SK-N-SH (cell line): ENCODE measurements around the gene FRK. TPM values are rescaled to one million over a fixed set of nuclear protein-coding genes. Genes with fewer than 3 reads are reported as not detected.

Experiments
- CTCF ChIA-PET: fragments of 300-600, 350-600 bp; formaldehyde crosslinking; extraction: SDS; loops from one replicate; lab custom pipeline; 2021; lab: Yijun Ruan, JAX
- POLR2A ChIA-PET: fragments of 350-600 bp; sonication (Branson Sonifier 250); formaldehyde crosslinking; extraction: SDS; loops from one replicate; lab custom pipeline; 2020; ENCODE audit warnings: antibody characterized with exemption, inconsistent platforms; lab: Yijun Ruan, JAX
- DNase-seq: peaks from one replicate; pipeline ENCODE4 v3.0.0; 2012
- H2AFZ ChIP-seq: fragments of 200-600 bp; sonication (generic); 2 replicates; pipeline ENCODE4 v1.8.1; 2016; ENCODE audit warnings: antibody characterized with exemption, mild to moderate bottlenecking, low read depth
- H3F3A ChIP-seq: fragments of 200-600 bp; sonication (generic); replicated peaks from 2 replicates; pipeline ENCODE3; 2016; ENCODE audit warnings: antibody characterized with exemption, mild to moderate bottlenecking; ENCODE audit not compliant: insufficient read depth
- H3K27ac ChIP-seq, 2 experiments: fragments of 200-500 bp in 1 of 2; fragments of 200-600 bp in 1 of 2; sonication (Bioruptor generic) in 1 of 2; sonication (generic), shearing (Covaris generic) in 1 of 2; 2 replicates each; pipeline versions ENCODE4 v1.5.1 to v1.6.1; 2014 to 2016; ENCODE audit warnings: low read depth in 2 of 2, inconsistent platforms in 1 of 2, low read length in 1 of 2, mild to moderate bottlenecking in 1 of 2, mixed read lengths in 1 of 2
- H3K27me3 ChIP-seq: fragments of 200-600 bp; sonication (generic), shearing (Covaris generic); 2 replicates; pipeline ENCODE4 v1.6.1; 2016; ENCODE audit warnings: mixed run types; ENCODE audit not compliant: insufficient read depth
- H3K36me3 ChIP-seq, 2 experiments: fragments of 200-500 bp in 1 of 2; fragments of 200-600 bp in 1 of 2; sonication (Bioruptor generic) in 1 of 2; sonication (generic) in 1 of 2; replicated peaks in 1 of 2; 2 replicates each; pipeline versions ENCODE3 to v1.5.1; 2014 to 2016; ENCODE audit warnings: low read length in 1 of 2, mild to moderate bottlenecking in 1 of 2; ENCODE audit not compliant: insufficient read depth in 2 of 2, control insufficient read depth in 1 of 2
- H3K4me1 ChIP-seq, 2 experiments: fragments of 200-500 bp in 1 of 2; fragments of 200-600 bp in 1 of 2; sonication (Bioruptor generic) in 1 of 2; sonication (generic), shearing (Covaris generic) in 1 of 2; 2 replicates each; pipeline versions ENCODE4 v1.5.1 to v1.6.1; 2014 to 2016; ENCODE audit warnings: low read depth in 1 of 2, low read length in 1 of 2, mixed run types in 1 of 2; ENCODE audit not compliant: insufficient read depth in 2 of 2, control insufficient read depth in 1 of 2
- H3K4me2 ChIP-seq: fragments of 200-600 bp; sonication (generic), shearing (Covaris generic); 2 replicates; pipeline ENCODE4 v1.6.1; 2017; ENCODE audit warnings: mixed run types
- H3K4me3 ChIP-seq, 2 experiments: fragments of 200-500 bp in 1 of 2; fragments of 200-600 bp in 1 of 2; sonication (Bioruptor generic) in 1 of 2; sonication (generic), shearing (Covaris generic) in 1 of 2; 2 replicates each; pipeline versions ENCODE4 v1.5.1 to v1.8.1; 2014 to 2016; ENCODE audit warnings: low read depth in 2 of 2, inconsistent platforms in 1 of 2, low read length in 1 of 2, mild to moderate bottlenecking in 1 of 2, mixed read lengths in 1 of 2, moderate library complexity in 1 of 2
- H3K79me2 ChIP-seq: fragments of 200-600 bp; sonication (generic); 2 replicates; pipeline ENCODE4 v1.8.1; 2017; ENCODE audit warnings: mild to moderate bottlenecking; ENCODE audit not compliant: insufficient read depth
- H3K9ac ChIP-seq: fragments of 200-600 bp; sonication (generic); 2 replicates; pipeline ENCODE4 v1.6.1; 2017; ENCODE audit warnings: mixed run types
- H3K9me2 ChIP-seq: fragments of 200-600 bp; sonication (generic); 2 replicates; pipeline ENCODE4 v1.6.1; 2017; ENCODE audit warnings: mixed run types
- H3K9me3 ChIP-seq: fragments of 200-600 bp; sonication (generic); 2 replicates; pipeline ENCODE4 v1.6.1; 2017; ENCODE audit warnings: mixed run types, mild to moderate bottlenecking, moderate library complexity
- H4K20me1 ChIP-seq: fragments of 200-600 bp; sonication (generic); 2 replicates; pipeline ENCODE4 v1.6.1; 2017; ENCODE audit warnings: mild to moderate bottlenecking, mixed run types; ENCODE audit not compliant: insufficient read depth
- ELF1 ChIP-seq: IDR thresholded peaks from 2 replicates; pipeline ENCODE4 v1.4.0; 2012
- EP300 ChIP-seq, 2 experiments: IDR thresholded peaks; 2 replicates each; pipeline versions ENCODE4 v1.4.0 to v1.6.1; 2012; ENCODE audit warnings: borderline replicate concordance in 1 of 2, low read depth in 1 of 2, low read length in 1 of 2
- FOSL2 ChIP-seq: IDR thresholded peaks from 2 replicates; pipeline ENCODE4 v1.4.0; 2012; ENCODE audit warnings: low read depth, mild to moderate bottlenecking, moderate library complexity, borderline replicate concordance
- FOXJ3 ChIP-seq: sonication (generic); formaldehyde crosslinking; IDR thresholded peaks from 2 replicates; pipeline ENCODE4 v1.5.1; 2020; ENCODE audit warnings: mild to moderate bottlenecking, missing genetic modification reagents
- FOXM1 ChIP-seq: IDR thresholded peaks from 2 replicates; pipeline ENCODE4 v1.4.0; 2012; ENCODE audit warnings: low read depth, mild to moderate bottlenecking
- GABPA ChIP-seq: IDR thresholded peaks from 2 replicates; pipeline ENCODE4 v1.4.0; 2012; ENCODE audit warnings: low read depth, mild to moderate bottlenecking
- GATA2 ChIP-seq: sonication (generic); formaldehyde crosslinking; IDR thresholded peaks from 2 replicates; pipeline ENCODE4 v1.5.0; 2020; ENCODE audit warnings: mild to moderate bottlenecking, missing genetic modification reagents
- JUND ChIP-seq: IDR thresholded peaks from 2 replicates; pipeline ENCODE4 v1.4.0; 2012
- MEF2A ChIP-seq: IDR thresholded peaks from 2 replicates; pipeline ENCODE4 v1.4.0; 2012; ENCODE audit warnings: low read depth, borderline replicate concordance
- MXI1 ChIP-seq: IDR thresholded peaks from 2 replicates; pipeline ENCODE4 v1.6.1; 2012; ENCODE audit warnings: mild to moderate bottlenecking, low read depth, low read length, improper control_type of control experiment
- NFIC ChIP-seq: IDR thresholded peaks from 2 replicates; pipeline ENCODE4 v1.4.0; 2012; ENCODE audit warnings: borderline replicate concordance
- PBX3 ChIP-seq: IDR thresholded peaks from 2 replicates; pipeline ENCODE4; 2012
- POLR2AphosphoS5 ChIP-seq: IDR thresholded peaks from 2 replicates; pipeline ENCODE4 v1.6.1; 2012; ENCODE audit warnings: low read depth, low read length
- RCOR1 ChIP-seq: fragments of 150-350 bp; IDR thresholded peaks from 2 replicates; pipeline ENCODE4 v1.6.1; 2017; ENCODE audit warnings: antibody characterized with exemption, low read length
- REST ChIP-seq: IDR thresholded peaks from 2 replicates; pipeline ENCODE4 v1.6.1; 2012; ENCODE audit warnings: mild to moderate bottlenecking, low read depth, low read length, moderate library complexity
- SMC3 ChIP-seq: IDR thresholded peaks from 2 replicates; pipeline ENCODE4 v1.6.1; 2012; ENCODE audit warnings: low read depth, low read length, improper control_type of control experiment
- TEAD4 ChIP-seq: IDR thresholded peaks from 2 replicates; pipeline ENCODE4 v1.4.0; 2012; ENCODE audit warnings: mild to moderate bottlenecking, borderline replicate concordance; ENCODE audit not compliant: insufficient read depth
- YY1 ChIP-seq: IDR thresholded peaks from 2 replicates; pipeline ENCODE4 v1.4.0; 2012; ENCODE audit warnings: low read depth, mild to moderate bottlenecking
- WGBS: methylation state at CpG from one replicate; pipeline ENCODE4 v1.1.6; 2017; ENCODE audit warnings: low lambda C conversion rate; 5-methylcytosine and 5-hydroxymethylcytosine counted together
- polyA plus RNA-seq, 3 experiments: library from polyadenylated mRNA; depleted of rRNA; stranded (reverse); fragments of >200 nt; gene quantifications; 2 replicates each; pipeline ENCODE4 v1.2.3, GENCODE V29; 2012
- TF ChIP-seq, protein P1 (sequence below): fragments of 150-350 bp; IDR thresholded peaks from 2 replicates; pipeline ENCODE4 v1.6.1; 2016; ENCODE audit warnings: mild to moderate bottlenecking, low read depth, low read length

FRK gene
- polyA plus RNA-seq, 1 of the 3 experiments (the other 2 are of a cell fraction): under 0.01 TPM

DNA sequence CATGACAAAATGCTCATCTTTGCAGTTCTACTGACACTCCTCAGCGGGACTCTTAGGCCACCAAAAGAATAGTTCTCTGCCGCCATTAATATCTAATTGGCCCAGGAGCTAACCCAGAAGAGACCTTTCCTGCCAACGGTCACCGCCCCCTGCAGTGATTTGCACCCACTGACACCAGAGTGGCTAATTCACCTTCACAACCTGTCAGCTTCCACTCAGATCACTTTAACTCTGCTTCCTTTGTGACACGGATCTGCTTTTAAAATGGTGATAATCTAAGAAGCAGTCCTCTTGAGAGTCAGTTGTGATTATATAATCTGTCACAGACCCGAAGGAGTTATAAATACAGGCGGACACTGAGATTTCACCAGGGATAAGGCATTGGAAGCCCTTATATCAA is 172.8 kb downstream of the FRK start:
- Histone ChIP-seq H3K27me3 (no peaks in the 10 kb centered on the region), H3K4me3 (no peak overlapping the region), H3K9me3 (no peaks in the 10 kb centered on the region), H3K4me2 (no peak overlapping the region), H2AFZ (no peak overlapping the region), H3K36me3 (no peaks in the 10 kb centered on the region), H3K9me2 (no peaks in the 10 kb centered on the region), H3K79me2 (no peaks in the 10 kb centered on the region), H3K9ac (no peak overlapping the region), H3F3A (no peaks in the 10 kb centered on the region), H3K27ac (no peak overlapping the region), H3K4me1 (no peaks in the 10 kb centered on the region), H4K20me1 (no peaks in the 10 kb centered on the region)
- POLR2A ChIA-PET: no interaction called here
- no peak for DNase-seq
- CTCF ChIA-PET: no interaction called here
- WGBS: 67% methylated on average over 7 of the region's 7 CpGs
- no peak for TF ChIP-seq MXI1
- no peak for TF ChIP-seq EP300 (IDR thresholded peaks at IDR 0.05; ENCODE audit: borderline replicate concordance in 1 of 2, low read depth in 1 of 2, low read length in 1 of 2)
- TF ChIP-seq REST: no peak
- TF ChIP-seq JUND: no peak
- TF ChIP-seq GATA2: no peak
- no peak for TF ChIP-seq FOXM1
- no peak for TF ChIP-seq MEF2A
- TF ChIP-seq PBX3: no peak
- no peak for TF ChIP-seq FOSL2
- TF ChIP-seq FOXJ3 (CRISPR knock-in tag): no peak
- TF ChIP-seq RCOR1: no peak
- TF ChIP-seq NFIC: no peak

GRCh38 chr6:115885636-115886366 is 174.9 kb downstream of the FRK start:
- 59% methylated on average over 4 of the region's 4 CpGs for WGBS
- Histone ChIP-seq H3F3A (no peaks in the 10 kb centered on the region), H3K9me2 (no peaks in the 10 kb centered on the region), H3K27me3 (no peaks in the 10 kb centered on the region), H3K4me2 (no peak overlapping the region), H3K9ac (no peak overlapping the region), H3K79me2 (no peaks in the 10 kb centered on the region), H3K36me3 (no peaks in the 10 kb centered on the region), H3K27ac (no peak overlapping the region), H3K9me3 (no peaks in the 10 kb centered on the region), H3K4me3 (no peak overlapping the region), H2AFZ (no peak overlapping the region), H4K20me1 (no peaks in the 10 kb centered on the region), H3K4me1 (no peaks in the 10 kb centered on the region)
- CTCF ChIA-PET: no interaction called here
- DNase-seq: no peak
- POLR2A ChIA-PET: no interaction called here
- no peak for TF ChIP-seq REST
- TF ChIP-seq ELF1: no peak
- no peak for TF ChIP-seq TEAD4
- TF ChIP-seq POLR2AphosphoS5: no peak
- TF ChIP-seq GABPA: no peak
- TF ChIP-seq, protein P1, sequence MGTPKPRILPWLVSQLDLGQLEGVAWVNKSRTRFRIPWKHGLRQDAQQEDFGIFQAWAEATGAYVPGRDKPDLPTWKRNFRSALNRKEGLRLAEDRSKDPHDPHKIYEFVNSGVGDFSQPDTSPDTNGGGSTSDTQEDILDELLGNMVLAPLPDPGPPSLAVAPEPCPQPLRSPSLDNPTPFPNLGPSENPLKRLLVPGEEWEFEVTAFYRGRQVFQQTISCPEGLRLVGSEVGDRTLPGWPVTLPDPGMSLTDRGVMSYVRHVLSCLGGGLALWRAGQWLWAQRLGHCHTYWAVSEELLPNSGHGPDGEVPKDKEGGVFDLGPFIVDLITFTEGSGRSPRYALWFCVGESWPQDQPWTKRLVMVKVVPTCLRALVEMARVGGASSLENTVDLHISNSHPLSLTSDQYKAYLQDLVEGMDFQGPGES: no peak
- no peak for TF ChIP-seq YY1
- no peak for TF ChIP-seq SMC3
